ENCODE results near the gene PRTFDC1.

- TF ChIP-seq POLR2A (IDR thresholded peaks at IDR 0.05; ENCODE audit: extremely low read depth, insufficient read length) (no peak), MAX (IDR thresholded peaks at IDR 0.05; ENCODE audit: low read depth, low read length) (no peak), CTCF (IDR thresholded peaks at IDR 0.05; ENCODE audit: low read depth, low read length) (no peak), MYC (IDR thresholded peaks at IDR 0.05; ENCODE audit: low read depth, low read length) (no peak)
These were observed 62.8 kb downstream of the PRTFDC1 start for GRCh38 chr10:24889639-24890038.

All from NB4 (cell line).